ENCODE results near the gene PRAMEF1.

DNA sequence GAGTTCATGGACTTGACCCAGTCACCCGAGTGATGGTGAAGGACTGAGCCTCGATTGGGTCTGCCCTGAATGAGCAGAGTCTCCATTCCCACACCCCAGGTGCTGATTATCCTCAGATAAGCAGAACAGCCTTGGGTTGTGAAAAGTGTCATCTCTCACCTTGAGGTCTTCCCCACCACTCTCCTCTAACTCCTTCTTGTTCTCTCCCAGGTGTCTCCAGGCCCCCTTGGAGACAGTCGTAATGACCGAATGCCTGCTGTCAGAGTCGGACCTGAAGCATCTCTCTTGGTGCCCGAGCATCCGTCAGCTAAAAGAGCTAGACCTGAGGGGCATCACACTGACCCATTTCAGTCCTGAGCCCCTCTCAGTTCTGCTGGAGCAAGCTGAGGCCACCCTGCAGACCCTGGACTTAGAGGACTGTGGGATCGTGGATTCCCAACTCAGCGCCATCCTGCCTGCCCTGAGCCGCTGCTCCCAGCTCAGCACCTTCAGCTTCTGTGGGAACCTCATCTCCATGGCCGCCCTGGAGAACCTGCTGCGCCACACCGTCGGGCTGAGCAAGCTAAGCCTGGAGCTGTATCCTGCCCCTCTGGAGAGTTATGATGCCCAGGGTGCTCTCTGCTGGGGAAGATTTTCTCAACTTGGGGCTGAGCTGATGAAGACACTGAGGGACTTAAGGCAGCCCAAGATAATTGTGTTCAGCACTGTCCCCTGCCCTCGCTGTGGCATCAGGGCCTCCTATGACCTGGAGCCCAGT, 14.2 kb upstream of the PRAMEF1 start:
- TF ChIP-seq, protein P1, sequence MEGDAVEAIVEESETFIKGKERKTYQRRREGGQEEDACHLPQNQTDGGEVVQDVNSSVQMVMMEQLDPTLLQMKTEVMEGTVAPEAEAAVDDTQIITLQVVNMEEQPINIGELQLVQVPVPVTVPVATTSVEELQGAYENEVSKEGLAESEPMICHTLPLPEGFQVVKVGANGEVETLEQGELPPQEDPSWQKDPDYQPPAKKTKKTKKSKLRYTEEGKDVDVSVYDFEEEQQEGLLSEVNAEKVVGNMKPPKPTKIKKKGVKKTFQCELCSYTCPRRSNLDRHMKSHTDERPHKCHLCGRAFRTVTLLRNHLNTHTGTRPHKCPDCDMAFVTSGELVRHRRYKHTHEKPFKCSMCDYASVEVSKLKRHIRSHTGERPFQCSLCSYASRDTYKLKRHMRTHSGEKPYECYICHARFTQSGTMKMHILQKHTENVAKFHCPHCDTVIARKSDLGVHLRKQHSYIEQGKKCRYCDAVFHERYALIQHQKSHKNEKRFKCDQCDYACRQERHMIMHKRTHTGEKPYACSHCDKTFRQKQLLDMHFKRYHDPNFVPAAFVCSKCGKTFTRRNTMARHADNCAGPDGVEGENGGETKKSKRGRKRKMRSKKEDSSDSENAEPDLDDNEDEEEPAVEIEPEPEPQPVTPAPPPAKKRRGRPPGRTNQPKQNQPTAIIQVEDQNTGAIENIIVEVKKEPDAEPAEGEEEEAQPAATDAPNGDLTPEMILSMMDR (IDR thresholded peaks at IDR 0.05), result no peak
- no peak for TF ChIP-seq POLR2A (IDR thresholded peaks at IDR 0.05)

Measured in esophagus squamous epithelium (tissue), 4 donors.